Right cardiac atrium (tissue), 5 donors: Measurements from ENCODE around the gene ELMO3. TPM values are rescaled to one million over a fixed set of nuclear protein-coding genes. Genes with fewer than 3 reads are reported as not detected.

ENCODE experiments used
- ATAC-seq, 2 donors: fragments of 200-7000 bp; cut with Tn5 transposase; one replicate each; pipeline versions ENCODE4 v1.8.0 to v1.9.1; 2020; ENCODE audit warnings: moderate library complexity in 2 of 2, mild to moderate bottlenecking in 1 of 2
- DNase-seq, 3 donors: peaks; one replicate each; pipeline ENCODE4 v3.0.0-alpha.2; 2020
- H3K27ac ChIP-seq: one replicate; pipeline ENCODE4 v1.5.1; 2013; ENCODE audit warnings: mild to moderate bottlenecking, low read length, control low read depth, moderate library complexity
- H3K27me3 ChIP-seq: one replicate; pipeline ENCODE4 v1.6.1; 2013; ENCODE audit not compliant: control insufficient read depth, insufficient read depth
- H3K4me1 ChIP-seq: one replicate; pipeline ENCODE4 v1.6.1; 2013; ENCODE audit warnings: low read length; ENCODE audit not compliant: control insufficient read depth, insufficient read depth
- H3K4me3 ChIP-seq: one replicate; pipeline ENCODE4 v1.5.1; 2013; ENCODE audit warnings: low read length, control low read depth
- H3K9me3 ChIP-seq: one replicate; pipeline ENCODE4 v1.6.1; 2013; ENCODE audit warnings: low read length; ENCODE audit not compliant: control insufficient read depth
- WGBS: extraction: QIAGEN DNeasy Blood & Tissue Kit; methylation state at CpG from one replicate; pipeline ENCODE4 v1.1.7; 2013; 5-methylcytosine and 5-hydroxymethylcytosine counted together
- intact Hi-C, 4 donors: fragments of 100-400 bp; cut with DNase I; formaldehyde crosslinking; loops; one replicate each; pipeline versions ENCODE4 v1.11.0 to v1.14.0; 2022 to 2023
- polyA plus RNA-seq: library from polyadenylated mRNA; stranded (reverse); fragments of 200-250 nt; gene quantifications from one replicate; pipeline ENCODE4 v1.2.3, GENCODE V29; 2013
- total RNA-seq, 4 donors: library from RNA; stranded (reverse); fragmentation: NEBNext Ultra II Directional; extraction: Animal tissue kit (Norgen Biotek cat#: 25700); gene quantifications; one replicate each; pipeline ENCODE4 v1.2.1, GENCODE V29; 2021
- donor health status: healthy with polysubstance abuse.
- donor health status: DM: no; HTN: yes; CAD: no.
- donor health status: DM: no; HTN: no; CAD: no.
- donor health status: DM: no; HTN: yes; CAD: no; lungs with severe emphysema.
- donor health status: DM: yes; HTN: yes; CAD: no.

The ELMO3 gene
- total and polyA plus RNA-seq, 5 donors: 0.51 to 0.85 (median 0.74) TPM

DNA sequence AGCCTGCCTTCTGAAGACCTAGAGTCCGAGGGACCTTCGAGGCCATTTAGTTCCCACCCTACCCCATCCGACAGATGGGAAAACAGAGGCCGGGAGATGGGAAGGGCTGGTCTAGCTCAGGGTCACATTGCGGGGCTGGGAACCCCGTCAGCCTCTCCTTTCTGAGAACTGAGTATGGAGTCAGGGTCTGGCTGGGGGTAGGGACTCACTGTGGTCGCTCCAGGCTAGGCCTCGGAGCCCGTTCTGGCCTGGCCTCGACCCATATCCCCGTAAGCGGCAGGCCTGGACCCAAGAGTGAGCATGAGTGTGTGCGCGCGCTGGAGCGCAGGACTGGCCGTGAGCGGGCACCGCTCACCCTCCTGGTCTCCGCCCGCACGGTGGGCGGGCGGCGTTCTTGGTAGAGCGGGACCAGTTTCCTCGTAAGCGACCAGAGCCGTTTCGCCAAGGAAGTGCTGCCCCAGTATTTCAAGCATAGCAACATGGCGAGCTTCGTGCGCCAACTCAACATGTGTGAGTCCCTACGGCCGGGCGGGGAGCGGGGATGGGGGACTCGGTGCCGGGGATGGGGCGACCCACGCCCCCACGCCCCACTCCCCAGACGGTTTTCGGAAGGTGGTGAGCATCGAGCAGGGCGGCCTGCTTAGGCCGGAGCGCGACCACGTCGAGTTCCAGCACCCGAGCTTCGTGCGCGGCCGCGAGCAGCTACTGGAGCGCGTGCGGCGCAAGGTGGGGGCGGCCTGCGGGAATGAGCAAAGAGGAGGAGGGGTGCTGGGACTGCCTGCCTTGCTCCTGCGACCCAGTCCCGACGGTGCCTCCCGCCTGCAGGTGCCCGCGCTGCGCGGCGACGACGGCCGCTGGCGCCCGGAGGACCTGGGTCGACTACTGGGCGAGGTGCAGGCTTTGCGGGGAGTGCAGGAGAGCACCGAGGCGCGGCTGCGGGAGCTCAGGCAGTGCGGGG is 33.5 kb upstream of the ELMO3 start:
- 18% methylated on average over 85 of the region's 85 CpGs for WGBS
- peaks cover 6% of the 10 kb centered on the region for H3K4me1 ChIP-seq
- peak; percentile 27 to 75 (median 71) for DNase-seq
- H3K4me3 ChIP-seq: no peak overlapping the region
- no peak for ATAC-seq
- intact Hi-C loops: no loop called here
- H3K27ac ChIP-seq: no peak overlapping the region
- H3K9me3 ChIP-seq: no peaks in the 10 kb centered on the region
- H3K27me3 ChIP-seq: no peaks in the 10 kb centered on the region

GRCh38 chr16:67166110-67166547 is 32.8 kb upstream of the ELMO3 start:
- Histone ChIP-seq H3K4me1 (peaks cover 6% of the 10 kb centered on the region), H3K4me3 (no peak overlapping the region), H3K9me3 (no peaks in the 10 kb centered on the region), H3K27ac (no peak overlapping the region), H3K27me3 (no peaks in the 10 kb centered on the region)
- intact Hi-C loops: no loop called here
- peak in 2 of 3 donors; percentile 51 to 65 for DNase-seq
- no peak for ATAC-seq
- 39% methylated on average over 18 of the region's 18 CpGs for WGBS

DNA sequence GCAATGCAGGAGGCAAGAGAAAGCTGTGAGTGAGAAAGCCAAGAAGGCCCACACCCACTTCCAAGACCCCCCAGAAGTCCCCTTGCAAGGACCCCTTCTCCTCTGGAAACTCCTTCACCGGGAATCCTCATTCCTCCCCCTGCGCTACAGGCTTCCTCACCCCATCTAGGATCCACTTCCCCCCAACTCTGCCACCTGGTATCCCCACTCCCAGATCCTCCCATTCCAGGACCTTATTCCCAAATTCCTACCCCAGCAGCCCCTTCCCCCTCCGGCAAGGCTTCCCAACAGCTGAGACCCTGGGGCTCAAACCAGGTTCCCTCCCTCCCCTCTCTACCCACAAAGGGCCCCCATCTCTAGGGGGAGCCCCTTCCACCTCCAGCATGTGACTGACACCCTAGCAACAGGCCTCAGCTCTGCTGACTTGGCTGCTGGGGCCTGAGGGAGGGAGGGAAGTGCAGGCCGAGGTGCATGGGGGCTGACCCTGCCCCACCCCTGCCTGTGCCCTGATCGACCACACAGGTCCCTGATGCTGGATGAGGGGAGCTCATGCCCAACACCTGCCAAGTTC is 32.2 kb upstream of the ELMO3 start:
- DNase-seq: peak in 2 of 3 donors; percentile 46
- Histone ChIP-seq H3K27ac (no peak overlapping the region), H3K4me3 (no peak overlapping the region), H3K4me1 (peaks cover 6% of the 10 kb centered on the region), H3K9me3 (no peaks in the 10 kb centered on the region), H3K27me3 (no peaks in the 10 kb centered on the region)
- 79% methylated on average over 5 of the region's 5 CpGs for WGBS
- intact Hi-C loops: no loop called here
- ATAC-seq: no peak

GRCh38 chr16:67167588-67167987 is 31.3 kb upstream of the ELMO3 start:
- WGBS: 91% methylated on average over 7 of the region's 7 CpGs
- H3K4me3 ChIP-seq: no peak overlapping the region
- ATAC-seq (no peak), DNase-seq (peak; percentile 15 to 55 (median 42))
- no peaks in the 10 kb centered on the region for H3K9me3 ChIP-seq
- H3K27me3 ChIP-seq: no peaks in the 10 kb centered on the region
- H3K4me1 ChIP-seq: peaks cover 6% of the 10 kb centered on the region
- intact Hi-C loops: no loop called here
- no peak overlapping the region for H3K27ac ChIP-seq

GRCh38 chr16:67169011-67169451 is 29.9 kb upstream of the ELMO3 start:
- Histone ChIP-seq H3K27me3 (no peaks in the 10 kb centered on the region), H3K9me3 (no peaks in the 10 kb centered on the region), H3K4me1 (peaks cover 8% of the 10 kb centered on the region), H3K4me3 (no peak overlapping the region), H3K27ac (peak overlapping the region; percentile 72)
- intact Hi-C loops: no loop called here
- WGBS: 62% methylated on average over 9 of the region's 9 CpGs
- DNase-seq (peak in 1 of 3 donors; percentile 50), ATAC-seq (no peak)

- intact Hi-C loops: no loop called here
- Histone ChIP-seq H3K9me3 (no peaks in the 10 kb centered on the region), H3K4me1 (peaks cover 8% of the 10 kb centered on the region), H3K27me3 (no peaks in the 10 kb centered on the region), H3K27ac (peak overlapping the region; percentile 72), H3K4me3 (peak overlapping the region; percentile 57)
- WGBS: 5% methylated on average over 24 of the region's 24 CpGs
- DNase-seq (peak; percentile 59 to 83 (median 82)), ATAC-seq (no peak)
These were observed 29.2 kb upstream of the ELMO3 start for GRCh38 chr16:67169642-67170167.

GRCh38 chr16:67170168-67170948 is 28.6 kb upstream of the ELMO3 start, which contains the start of gene NOL3:
TSS of gene NOL3 (plus strand) at chr16:67170538.
- peaks cover 5% of the 10 kb centered on the region for H3K4me1 ChIP-seq
- WGBS: 1% methylated on average over 50 of the region's 50 CpGs

DNA sequence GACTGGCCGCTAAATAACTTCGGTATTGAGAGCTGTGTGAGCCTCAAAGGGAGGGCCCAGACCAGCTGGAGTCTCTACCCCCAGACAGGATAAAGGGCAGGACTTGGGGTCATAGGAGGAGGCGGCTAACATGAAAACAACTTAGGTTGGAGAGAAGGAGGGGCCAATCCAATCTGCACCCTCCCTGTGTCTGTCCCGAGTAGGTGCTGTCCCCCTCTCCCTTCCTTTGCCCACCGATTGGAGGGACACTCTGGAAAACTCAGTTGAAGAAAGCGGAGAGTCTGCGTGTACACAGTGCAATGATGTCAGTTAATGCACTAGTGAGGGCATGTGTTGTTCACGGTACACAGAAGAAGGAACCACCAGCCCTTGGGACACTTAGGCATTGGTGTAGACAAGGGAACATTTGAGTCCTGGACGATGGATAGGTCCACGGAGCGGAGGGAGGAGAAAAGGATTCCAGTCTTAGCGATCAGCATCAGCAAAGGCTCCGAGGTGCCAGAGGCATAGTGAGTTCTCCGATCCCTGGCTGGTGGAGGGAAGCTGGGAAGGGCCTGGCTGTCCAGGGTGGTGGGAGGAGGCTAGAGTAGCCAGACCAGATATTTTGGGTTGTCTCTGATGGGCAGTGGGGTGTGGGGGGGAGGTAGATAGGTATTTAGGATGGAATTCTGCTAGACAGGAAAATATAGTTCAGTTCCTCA is 27.8 kb upstream of the ELMO3 start:
- peaks cover 2% of the 10 kb centered on the region for H3K4me1 ChIP-seq
- H3K9me3 ChIP-seq: no peaks in the 10 kb centered on the region
- DNase-seq (peak in 2 of 3 donors; percentile 38 to 44), ATAC-seq (peak in 1 of 2 donors; percentile 19)
- H3K27me3 ChIP-seq: no peaks in the 10 kb centered on the region
- WGBS: 35% methylated on average over 14 of the region's 14 CpGs
- H3K4me3 ChIP-seq: peak overlapping the region; percentile 57
- H3K27ac ChIP-seq: peak overlapping the region; percentile 90
- intact Hi-C loops: no loop called here

More at GRCh38 chr16:67170168-67170948, 28.6 kb upstream of the ELMO3 start, which contains the start of gene NOL3:
- Histone ChIP-seq H3K9me3 (no peaks in the 10 kb centered on the region), H3K27me3 (no peaks in the 10 kb centered on the region), H3K27ac (peak within 1 kb of the TSS; percentile 90), H3K4me3 (peak within 1 kb of the TSS; percentile 57)
- DNase-seq (peak; percentile 89 to 95 (median 95)), ATAC-seq (peak; percentile 75 to 77)
- intact Hi-C loops: no loop called here

DNA sequence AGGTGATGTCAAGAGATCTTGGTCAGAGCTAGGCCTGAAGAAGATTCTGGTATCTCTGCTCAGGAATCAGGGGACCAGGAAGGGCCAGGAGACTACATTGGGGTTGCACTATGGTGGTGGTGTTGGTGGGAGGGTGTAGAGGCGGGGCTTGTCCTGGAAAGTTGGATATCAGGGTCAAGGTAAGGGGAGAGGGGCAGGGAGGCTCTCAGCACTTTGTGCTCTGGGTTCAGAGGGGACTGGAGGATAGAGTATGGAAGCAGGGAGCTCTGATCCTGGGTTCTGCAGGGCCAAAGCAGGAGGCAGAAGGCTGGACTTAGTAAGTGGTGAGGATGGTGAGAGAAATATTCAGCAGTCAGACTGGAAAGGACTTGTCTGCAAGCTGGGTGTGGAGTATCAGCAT is 25.6 kb upstream of the ELMO3 start:
- peak in 1 of 3 donors; percentile 40 for DNase-seq
- peaks cover 2% of the 10 kb centered on the region for H3K4me1 ChIP-seq
- H3K4me3 ChIP-seq: peak overlapping the region; percentile 43
- H3K27ac ChIP-seq: peak overlapping the region; percentile 88
- ATAC-seq: no peak
- intact Hi-C loops: no loop called here
- H3K27me3 ChIP-seq: no peaks in the 10 kb centered on the region
- 97% methylated on average over 1 of the region's 1 CpG for WGBS
- H3K9me3 ChIP-seq: no peaks in the 10 kb centered on the region
